HepG2 (cell line): ENCODE measurements around the gene ZNF19. TPM values are rescaled to one million over a fixed set of nuclear protein-coding genes. Genes with fewer than 3 reads are reported as not detected.
A peak's percentile ranks its signal among the peaks of the same experiment; 100 is the strongest.

ENCODE experiments used
- ATAC-seq: fragments of 200-7000 bp; cut with Tn5 transposase; 3 replicates; pipeline ENCODE4 v1.9.1; 2020; ENCODE audit warnings: mild to moderate bottlenecking, moderate library complexity
- BruUV-seq: library from RNA; stranded (reverse); fragments of 400-500 nt; replicated peaks from 2 replicates; lab custom pipeline; 2021; lab: Mats Ljungman, UMichigan
- CTCF ChIA-PET: fragments of 300-600 bp; formaldehyde crosslinking; extraction: SDS; loops from one replicate; lab custom pipeline; 2021; ENCODE audit warnings: low total read pairs, inconsistent platforms, low intra/inter-chr PET ratio; lab: Yijun Ruan, JAX
- POLR2A ChIA-PET: fragments of 350-600 bp; sonication (Branson Sonifier 250); formaldehyde crosslinking; loops from one replicate; lab custom pipeline; 2020; ENCODE audit warnings: antibody characterized with exemption, inconsistent platforms; lab: Yijun Ruan, JAX
- DNase-seq: peaks from one replicate; pipeline ENCODE4 v3.0.0-alpha.2; 2015; ENCODE audit warnings: low spot score
- FAIRE-seq: peaks from 3 replicates; lab custom pipeline; 2011; peaks lifted over from hg19 to GRCh38; lab: Jason Lieb, UNC
- H2AFZ ChIP-seq: one replicate; pipeline ENCODE4 v1.6.1; 2011; ENCODE audit warnings: low read length, inconsistent platforms
- H3K27ac ChIP-seq: fragments of 300-600 bp; 3 replicates; pipeline ENCODE4 v1.8.0; 2011; ENCODE audit warnings: mixed run types, mild to moderate bottlenecking, mixed read lengths, low read length, inconsistent platforms; ENCODE audit not compliant: insufficient read depth; ENCODE audit errors: extremely low read length
- H3K27me3 ChIP-seq, 2 experiments: fragments of 200-600 bp in 1 of 2; 2 replicates in 1 of 2; 3 replicates in 1 of 2; pipeline versions ENCODE4 v1.6.0 to v1.8.0; 2011; ENCODE audit warnings: low read length in 2 of 2, mild to moderate bottlenecking in 2 of 2, moderate library complexity in 2 of 2, inconsistent platforms in 1 of 2; ENCODE audit not compliant: insufficient read depth in 2 of 2, control insufficient read depth in 1 of 2
- H3K36me3 ChIP-seq, 2 experiments: fragments of 200-600 bp in 1 of 2; replicated peaks in 1 of 2; 2 replicates in 1 of 2; 3 replicates in 1 of 2; pipeline versions ENCODE4 v1.5.1 to v1.8.0; 2011; ENCODE audit warnings: low read length in 2 of 2, inconsistent platforms in 1 of 2; ENCODE audit not compliant: insufficient read depth in 2 of 2, control insufficient read depth in 1 of 2
- H3K4me1 ChIP-seq: 2 replicates; pipeline ENCODE4 v1.5.1; 2012; ENCODE audit warnings: low read length, inconsistent platforms; ENCODE audit not compliant: insufficient read depth
- H3K4me2 ChIP-seq: 2 replicates; pipeline ENCODE4 v1.6.0; 2011; ENCODE audit warnings: low read depth, low read length, inconsistent platforms
- H3K4me3 ChIP-seq, 3 experiments: fragments of 200-600 bp in 1 of 3; sonication (generic), shearing (Covaris generic) in 1 of 3; replicated peaks in 1 of 3; 2 replicates each; pipeline ENCODE4 v1.5.1; 2011 to 2016; ENCODE audit warnings: low read length in 3 of 3, inconsistent platforms in 2 of 3, low read depth in 2 of 3, mild to moderate bottlenecking in 2 of 3, control low read depth in 1 of 3, mixed read lengths in 1 of 3; ENCODE audit not compliant: insufficient read depth in 1 of 3
- H3K79me2 ChIP-seq: one replicate; pipeline ENCODE4 v1.6.1; 2011; ENCODE audit warnings: low read length, inconsistent platforms; ENCODE audit not compliant: insufficient read depth
- H3K9ac ChIP-seq: 2 replicates; pipeline ENCODE4 v1.6.0; 2011; ENCODE audit warnings: mild to moderate bottlenecking, low read depth, low read length, inconsistent platforms; ENCODE audit not compliant: insufficient read depth
- H3K9me3 ChIP-seq: 2 replicates; pipeline ENCODE4 v1.5.1; 2012; ENCODE audit warnings: mild to moderate bottlenecking, low read length
- H4K20me1 ChIP-seq: 2 replicates; pipeline ENCODE4 v1.6.0; 2011; ENCODE audit warnings: inconsistent platforms, mild to moderate bottlenecking, low read length, moderate library complexity; ENCODE audit not compliant: insufficient read depth
- EZH2 ChIP-seq: conservative IDR thresholded peaks from 2 replicates; pipeline ENCODE4 v1.6.1; 2012; ENCODE audit warnings: mild to moderate bottlenecking, low read depth, low read length, moderate library complexity
- FLYWCH1 ChIP-seq: sonication (generic); formaldehyde crosslinking; IDR thresholded peaks from 2 replicates; pipeline ENCODE4 v1.8.1; 2023; ENCODE audit warnings: mild to moderate bottlenecking, missing genetic modification reagents
- KDM6A ChIP-seq: IDR thresholded peaks from 2 replicates; pipeline ENCODE4 v1.6.1; 2016; ENCODE audit warnings: low read depth
- KLF16 ChIP-seq, 2 experiments: sonication (generic) in 1 of 2; formaldehyde crosslinking in 1 of 2; IDR thresholded peaks; 2 replicates each; pipeline versions ENCODE4 v1.6.1 to v1.8.0; 2016 to 2023; ENCODE audit warnings: missing genetic modification reagents in 2 of 2, missing compliant biosample characterization in 1 of 2
- NONO ChIP-seq, 2 experiments: fragments of 450-650 bp in 1 of 2; sonication (generic) in 1 of 2; formaldehyde crosslinking in 1 of 2; IDR thresholded peaks in 1 of 2; conservative IDR thresholded peaks in 1 of 2; 2 replicates each; pipeline versions ENCODE4 v1.6.1 to v1.8.0; 2017 to 2022; ENCODE audit warnings: mild to moderate bottlenecking in 1 of 2, missing genetic modification reagents in 1 of 2, moderate library complexity in 1 of 2
- THAP11 ChIP-seq: IDR thresholded peaks from 2 replicates; pipeline ENCODE4 v1.6.1; 2016; ENCODE audit warnings: missing biosample characterization, missing genetic modification reagents
- ZBTB3 ChIP-seq: sonication (generic); formaldehyde crosslinking; IDR thresholded peaks from 2 replicates; pipeline ENCODE4 v1.4.0; 2020; ENCODE audit warnings: low read depth, mild to moderate bottlenecking, moderate library complexity, missing genetic modification reagents, borderline replicate concordance
- ZBTB7B ChIP-seq: sonication (generic); formaldehyde crosslinking; IDR thresholded peaks from 2 replicates; pipeline ENCODE4 v1.4.0; 2020; ENCODE audit warnings: missing genetic modification reagents
- ZNF263 ChIP-seq: sonication (generic); formaldehyde crosslinking; IDR thresholded peaks from 2 replicates; pipeline ENCODE4 v1.4.0; 2020; ENCODE audit warnings: missing genetic modification reagents
- ZNF556 ChIP-seq: sonication (generic); formaldehyde crosslinking; IDR thresholded peaks from 2 replicates; pipeline ENCODE4 v1.4.0; 2020; ENCODE audit warnings: mild to moderate bottlenecking, missing genetic modification reagents, borderline replicate concordance
- ZNF879 ChIP-seq: sonication (generic); formaldehyde crosslinking; IDR thresholded peaks from 2 replicates; pipeline ENCODE4 v1.8.1; 2023; ENCODE audit warnings: missing genetic modification reagents
- WGBS: methylation state at CpG from one replicate; pipeline ENCODE4 v1.1.6; 2017; ENCODE audit warnings: low lambda C conversion rate; 5-methylcytosine and 5-hydroxymethylcytosine counted together
- in situ Hi-C: cut with HindIII; loops from 2 replicates; pipeline ENCODE4 v1.10.0; 2017; ENCODE audit warnings: low pct_unique_long_range_greater_than_20kb; ENCODE audit not compliant: extremely low pct_ligation_motif_present
- intact Hi-C: fragments of 100-400 bp; cut with micrococcal nuclease; formaldehyde crosslinking; loops from one replicate; pipeline ENCODE4 v1.10.0; 2022; ENCODE audit not compliant: unreplicated experiment
- polyA plus RNA-seq, 8 experiments: library from polyadenylated mRNA; depleted of rRNA in 3 of 8; stranded (reverse) in 7 of 8; unstranded in 1 of 8; fragments of >200 nt; fragmentation: Illumina TruSeq in 4 of 8; extraction: Trizol in 4 of 8; gene quantifications; 2 replicates each; pipeline versions ENCODE4 v1.2.1 to v1.2.3, GENCODE V29; 2011 to 2016; ENCODE audit warnings: low read depth in 4 of 8, missing spikeins in 1 of 8, mixed read lengths in 1 of 8; ENCODE audit not compliant: insufficient read depth in 1 of 8
- total RNA-seq, 5 experiments: library from RNA; depleted of rRNA; stranded (reverse); fragments of >200 nt; fragmentation: Illumina TruSeq; extraction: Trizol; gene quantifications; 2 replicates each; pipeline ENCODE4 v1.2.3, GENCODE V29; 2016; ENCODE audit warnings: low read depth in 1 of 5
- TF ChIP-seq, protein P1 (sequence below): sonication (generic); formaldehyde crosslinking; conservative IDR thresholded peaks from 2 replicates; pipeline ENCODE4 v1.4.0; 2020; ENCODE audit warnings: mild to moderate bottlenecking, missing genetic modification reagents, moderate library complexity
- TF ChIP-seq, protein P2 (sequence below): sonication (generic); formaldehyde crosslinking; IDR thresholded peaks from 2 replicates; pipeline ENCODE4 v1.8.1; 2023; ENCODE audit warnings: mild to moderate bottlenecking, moderate library complexity, missing genetic modification reagents
- TF ChIP-seq, protein P3 (sequence below): sonication (generic); formaldehyde crosslinking; IDR thresholded peaks from 2 replicates; pipeline ENCODE4 v1.4.0; 2020; ENCODE audit warnings: missing genetic modification reagents

ZNF19 gene
- total and polyA plus RNA-seq, 2 of the 13 experiments (the other 11 are each of a cell fraction or from before 2014, with no cell fraction given), result 3.2 to 5.8 TPM

DNA sequence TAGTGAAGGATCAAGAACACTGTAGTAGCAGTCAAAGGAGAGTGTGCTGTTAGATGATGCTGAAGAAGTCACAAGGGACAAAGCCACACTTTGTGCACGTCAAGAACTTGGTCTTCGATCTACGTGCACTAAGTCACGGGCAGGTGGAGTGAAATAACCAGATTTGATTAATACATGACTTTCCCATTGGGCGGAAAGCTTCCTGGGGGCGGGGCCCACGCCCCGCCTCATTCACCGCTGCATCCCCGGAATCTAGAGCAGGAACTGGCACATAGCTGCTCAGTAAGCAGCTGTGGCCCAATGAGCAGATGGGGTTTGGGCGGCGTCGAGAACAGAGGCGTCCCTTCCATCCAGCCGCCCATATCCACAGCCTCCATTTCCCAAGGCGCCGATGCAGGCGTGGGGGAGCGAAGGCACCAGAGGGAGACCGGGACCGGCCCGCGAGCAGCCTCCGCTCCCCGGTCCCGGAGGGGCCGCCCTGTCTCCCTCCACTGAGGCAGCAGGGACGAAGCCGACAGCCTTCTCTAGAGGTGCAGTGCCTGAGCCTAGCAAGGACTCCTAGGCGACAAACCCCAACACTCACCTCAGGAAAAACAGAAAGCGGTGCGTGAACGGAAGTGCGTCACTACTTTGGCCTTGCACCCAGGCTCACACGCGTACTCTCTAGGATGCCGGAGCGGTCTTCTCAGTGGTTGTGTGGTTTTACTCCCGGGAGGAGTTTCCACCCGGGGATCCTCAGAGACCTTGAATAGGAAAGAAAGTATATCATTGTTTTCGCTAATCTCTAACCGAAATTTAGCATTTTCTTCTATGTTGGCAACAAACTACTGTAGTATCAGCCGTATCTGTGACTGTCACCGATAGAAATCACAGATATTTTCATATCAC is 4.9 kb downstream of the ZNF19 start (continued):
- TF ChIP-seq, protein P1, sequence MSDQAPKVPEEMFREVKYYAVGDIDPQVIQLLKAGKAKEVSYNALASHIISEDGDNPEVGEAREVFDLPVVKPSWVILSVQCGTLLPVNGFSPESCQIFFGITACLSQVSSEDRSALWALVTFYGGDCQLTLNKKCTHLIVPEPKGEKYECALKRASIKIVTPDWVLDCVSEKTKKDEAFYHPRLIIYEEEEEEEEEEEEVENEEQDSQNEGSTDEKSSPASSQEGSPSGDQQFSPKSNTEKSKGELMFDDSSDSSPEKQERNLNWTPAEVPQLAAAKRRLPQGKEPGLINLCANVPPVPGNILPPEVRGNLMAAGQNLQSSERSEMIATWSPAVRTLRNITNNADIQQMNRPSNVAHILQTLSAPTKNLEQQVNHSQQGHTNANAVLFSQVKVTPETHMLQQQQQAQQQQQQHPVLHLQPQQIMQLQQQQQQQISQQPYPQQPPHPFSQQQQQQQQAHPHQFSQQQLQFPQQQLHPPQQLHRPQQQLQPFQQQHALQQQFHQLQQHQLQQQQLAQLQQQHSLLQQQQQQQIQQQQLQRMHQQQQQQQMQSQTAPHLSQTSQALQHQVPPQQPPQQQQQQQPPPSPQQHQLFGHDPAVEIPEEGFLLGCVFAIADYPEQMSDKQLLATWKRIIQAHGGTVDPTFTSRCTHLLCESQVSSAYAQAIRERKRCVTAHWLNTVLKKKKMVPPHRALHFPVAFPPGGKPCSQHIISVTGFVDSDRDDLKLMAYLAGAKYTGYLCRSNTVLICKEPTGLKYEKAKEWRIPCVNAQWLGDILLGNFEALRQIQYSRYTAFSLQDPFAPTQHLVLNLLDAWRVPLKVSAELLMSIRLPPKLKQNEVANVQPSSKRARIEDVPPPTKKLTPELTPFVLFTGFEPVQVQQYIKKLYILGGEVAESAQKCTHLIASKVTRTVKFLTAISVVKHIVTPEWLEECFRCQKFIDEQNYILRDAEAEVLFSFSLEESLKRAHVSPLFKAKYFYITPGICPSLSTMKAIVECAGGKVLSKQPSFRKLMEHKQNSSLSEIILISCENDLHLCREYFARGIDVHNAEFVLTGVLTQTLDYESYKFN (CRISPR knock-in tag), result peak; percentile 47; the same call in 1 of the 2 replicates
- TF ChIP-seq ZNF556 (CRISPR knock-in tag) (peak; percentile 86; the same call in 1 of the 2 replicates), ZBTB3 (CRISPR knock-in tag) (peak; percentile 76; the same call in 1 of the 2 replicates), THAP11 (CRISPR knock-in tag) (peak; percentile 94)
- TF ChIP-seq, protein P2, sequence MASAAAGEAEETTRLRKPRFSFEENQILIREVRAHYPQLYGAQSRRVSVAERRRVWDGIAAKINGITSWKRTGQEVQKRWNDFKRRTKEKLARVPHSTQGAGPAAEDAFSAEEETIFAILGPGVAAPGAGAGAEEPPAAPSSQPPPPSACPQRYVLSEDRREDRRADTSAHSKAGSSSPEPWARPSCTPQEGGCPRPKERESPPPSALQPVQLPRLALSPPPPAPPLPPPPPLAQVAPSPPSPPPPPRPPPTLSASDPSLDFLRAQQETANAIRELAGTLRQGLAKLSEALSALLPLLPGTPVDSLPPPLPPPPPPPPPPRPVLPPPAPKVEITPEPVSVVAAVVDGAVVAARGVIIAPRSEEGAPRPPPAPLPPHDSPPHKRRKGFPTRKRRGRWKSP (CRISPR knock-in tag), result no peak

DNA sequence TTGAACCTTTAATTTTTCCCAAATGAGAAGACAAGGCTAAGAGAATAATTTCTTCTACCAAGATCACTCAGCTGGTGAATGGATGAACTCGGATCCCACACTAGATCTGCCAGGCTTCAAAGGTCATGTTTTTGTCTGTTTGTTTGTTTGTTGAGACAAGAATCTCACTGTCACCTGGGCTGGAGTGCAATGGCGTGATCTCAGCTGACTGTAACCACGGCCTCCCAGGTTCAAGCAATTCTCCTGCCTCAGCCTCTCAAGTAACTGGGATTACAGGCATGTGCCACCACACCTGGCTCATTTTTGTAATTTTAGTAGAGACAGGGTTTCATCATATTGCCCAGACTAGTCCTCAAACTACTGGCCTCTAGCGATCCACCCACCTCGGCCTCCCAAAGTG is 6.6 kb downstream of the ZNF19 start:
- Histone ChIP-seq H4K20me1 (no peaks in the 10 kb centered on the region), H3K27me3 (no peaks in the 10 kb centered on the region; a peak in 1 of 5 replicates), H3K4me3 (no peak overlapping the region), H3K36me3 (peaks cover 6 to 13% of the 10 kb centered on the region in 2 experiments), H3K4me1 (peaks cover 24% of the 10 kb centered on the region), H2AFZ (no peak overlapping the region), H3K4me2 (no peak overlapping the region; the same call in 1 of the 2 replicates), H3K79me2 (peaks cover 3% of the 10 kb centered on the region), H3K9ac (no peak overlapping the region), H3K9me3 (no peaks in the 10 kb centered on the region), H3K27ac (no peak overlapping the region)
- in situ Hi-C loops, result loop anchor here (10.0 kb wide), 1 partner anchor 122 kb away; no protein-coding TSS in a partner anchor
- BruUV-seq, result no TSS peak
- intact Hi-C loops, result no loop called here
- POLR2A ChIA-PET, result interaction anchor here (1.7 kb wide), 1 partner anchor 21 kb away, joined by 9 read pairs; the partner anchor contains the start of gene ZNF23
- DNase-seq (no peak), ATAC-seq (no peak), FAIRE-seq (no peak)
- WGBS, result 71% methylated on average over 5 of the region's 5 CpGs
- CTCF ChIA-PET, result no interaction called here
- TF ChIP-seq ZNF879 (CRISPR knock-in tag) (no peak), EZH2 (no peak), ZNF263 (CRISPR knock-in tag) (no peak), ZBTB7B (CRISPR knock-in tag) (no peak), FLYWCH1 (no peak), NONO (IDR thresholded peaks at IDR 0.05) (no peak), NONO (CRISPR knock-in tag; conservative IDR thresholded peaks at IDR 0.05) (no peak), KLF16 (CRISPR knock-in tag; IDR thresholded peaks at IDR 0.05) (no peak), KDM6A (CRISPR knock-in tag) (no peak)
- TF ChIP-seq, protein P3, sequence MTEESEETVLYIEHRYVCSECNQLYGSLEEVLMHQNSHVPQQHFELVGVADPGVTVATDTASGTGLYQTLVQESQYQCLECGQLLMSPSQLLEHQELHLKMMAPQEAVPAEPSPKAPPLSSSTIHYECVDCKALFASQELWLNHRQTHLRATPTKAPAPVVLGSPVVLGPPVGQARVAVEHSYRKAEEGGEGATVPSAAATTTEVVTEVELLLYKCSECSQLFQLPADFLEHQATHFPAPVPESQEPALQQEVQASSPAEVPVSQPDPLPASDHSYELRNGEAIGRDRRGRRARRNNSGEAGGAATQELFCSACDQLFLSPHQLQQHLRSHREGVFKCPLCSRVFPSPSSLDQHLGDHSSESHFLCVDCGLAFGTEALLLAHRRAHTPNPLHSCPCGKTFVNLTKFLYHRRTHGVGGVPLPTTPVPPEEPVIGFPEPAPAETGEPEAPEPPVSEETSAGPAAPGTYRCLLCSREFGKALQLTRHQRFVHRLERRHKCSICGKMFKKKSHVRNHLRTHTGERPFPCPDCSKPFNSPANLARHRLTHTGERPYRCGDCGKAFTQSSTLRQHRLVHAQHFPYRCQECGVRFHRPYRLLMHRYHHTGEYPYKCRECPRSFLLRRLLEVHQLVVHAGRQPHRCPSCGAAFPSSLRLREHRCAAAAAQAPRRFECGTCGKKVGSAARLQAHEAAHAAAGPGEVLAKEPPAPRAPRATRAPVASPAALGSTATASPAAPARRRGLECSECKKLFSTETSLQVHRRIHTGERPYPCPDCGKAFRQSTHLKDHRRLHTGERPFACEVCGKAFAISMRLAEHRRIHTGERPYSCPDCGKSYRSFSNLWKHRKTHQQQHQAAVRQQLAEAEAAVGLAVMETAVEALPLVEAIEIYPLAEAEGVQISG (CRISPR knock-in tag), result 0 out of 2 replicates have a peak, but pooled peaks have one; percentile 30
